Choroid plexus epithelial cell (primary cell): ENCODE measurements around the gene DLGAP1.

Source experiments
- DNase-seq: peaks from one replicate; pipeline ENCODE4 v3.0.0-alpha.2; 2010; ENCODE audit warnings: low read depth
- H3K4me3 ChIP-seq: 2 replicates; pipeline ENCODE4 v1.5.1; 2011; ENCODE audit warnings: low read depth, mild to moderate bottlenecking, control low read depth, low read length, moderate library complexity
- CTCF ChIP-seq: conservative IDR thresholded peaks from 2 replicates; pipeline ENCODE4 v1.5.1; 2011; ENCODE audit warnings: low read depth, mild to moderate bottlenecking, control low read depth, inconsistent platforms, low read length, moderate library complexity

Gene DLGAP1

DNA sequence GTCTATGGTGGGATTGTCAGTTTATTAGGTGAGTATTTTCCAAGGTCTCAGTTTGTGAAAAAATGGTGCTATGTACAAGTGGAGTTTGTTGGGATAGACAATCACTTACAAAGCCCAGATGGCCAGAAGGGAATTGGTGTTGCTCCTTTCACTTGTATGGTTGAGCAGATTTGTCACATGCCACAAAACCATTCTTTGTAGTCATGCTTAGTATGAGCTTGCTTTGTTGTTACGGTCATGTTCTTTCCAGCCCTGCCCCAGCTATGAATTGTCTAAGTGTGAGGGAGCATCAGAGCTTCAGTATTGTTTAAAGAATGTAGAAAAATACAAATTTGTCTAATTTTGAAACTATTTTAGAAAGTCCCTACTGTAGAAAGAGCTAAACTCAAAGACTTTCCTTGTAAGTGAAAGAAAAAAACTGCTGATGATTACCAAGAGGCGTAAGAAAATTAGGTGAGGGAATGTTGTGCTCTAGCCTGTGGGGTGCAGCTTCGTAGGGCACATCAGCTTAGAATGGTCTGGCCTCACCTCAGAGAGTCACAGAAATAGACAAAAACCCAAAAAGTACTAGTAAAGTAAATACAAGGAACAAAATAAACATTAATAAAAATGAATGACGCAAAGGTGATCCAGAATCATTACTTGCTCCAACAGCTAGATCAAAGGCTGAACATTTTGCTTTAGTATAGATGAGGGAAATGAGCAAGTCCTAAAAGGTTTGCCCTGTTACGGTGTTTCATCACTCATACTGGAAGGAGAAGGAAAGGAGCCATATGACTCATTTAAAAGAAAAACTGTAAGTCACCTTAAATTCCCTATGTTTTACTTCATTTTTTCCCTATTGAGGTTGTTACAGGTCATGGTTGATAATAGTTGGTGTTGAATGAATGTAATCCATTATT is 995.9 kb downstream of the DLGAP1 start:
- DNase-seq, result peak; percentile 75

DNA sequence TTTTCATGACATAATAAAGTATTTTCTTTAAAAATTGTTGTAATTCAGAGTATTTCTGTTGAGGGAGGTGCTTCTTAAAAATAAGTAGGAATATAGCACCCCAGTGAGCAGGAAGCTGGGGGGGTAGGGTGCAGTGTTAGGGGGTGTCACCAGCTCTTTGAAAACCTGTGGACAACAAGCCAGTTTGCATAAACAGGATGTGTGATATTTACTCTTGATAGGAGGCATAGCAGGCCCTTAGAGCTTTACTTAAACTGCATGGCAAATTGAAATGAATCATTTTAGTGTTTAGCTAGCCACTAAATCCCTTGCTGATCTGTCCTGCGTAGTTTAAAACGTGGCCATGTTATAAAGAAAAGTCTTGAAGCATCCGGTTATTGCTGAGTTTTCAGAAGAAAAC is 996.7 kb downstream of the DLGAP1 start:
- DNase-seq, result no peak
- no peak overlapping the region for H3K4me3 ChIP-seq
- no peak for TF ChIP-seq CTCF

More for the DNA sequence above, 995.9 kb downstream of the DLGAP1 start:
- H3K4me3 ChIP-seq, result no peak overlapping the region
- no peak for TF ChIP-seq CTCF

DNA sequence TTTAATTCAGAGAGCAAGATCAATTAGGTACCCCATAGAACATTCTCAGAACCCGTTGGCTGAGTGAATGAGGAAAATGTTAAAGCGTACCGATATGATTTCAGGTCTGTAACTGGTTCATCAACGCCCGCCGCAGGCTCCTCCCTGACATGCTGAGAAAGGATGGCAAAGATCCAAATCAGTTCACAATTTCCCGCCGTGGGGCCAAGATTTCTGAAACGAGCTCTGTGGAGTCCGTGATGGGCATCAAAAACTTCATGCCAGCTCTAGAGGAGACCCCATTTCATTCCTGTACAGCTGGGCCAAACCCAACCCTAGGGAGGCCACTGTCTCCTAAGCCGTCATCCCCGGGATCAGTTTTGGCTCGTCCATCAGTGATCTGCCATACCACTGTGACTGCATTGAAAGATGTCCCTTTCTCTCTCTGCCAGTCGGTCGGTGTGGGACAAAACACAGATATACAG is 997.8 kb downstream of the DLGAP1 start:
- DNase-seq, result no peak
- H3K4me3 ChIP-seq, result no peak overlapping the region
- no peak for TF ChIP-seq CTCF

GRCh38 chr18:3456686-3457069 is 998.4 kb downstream of the DLGAP1 start:
- TF ChIP-seq CTCF, result no peak
- no peak for DNase-seq
- H3K4me3 ChIP-seq, result no peak overlapping the region

- TF ChIP-seq CTCF, result no peak
- peak; percentile 27 for DNase-seq
- no peak overlapping the region for H3K4me3 ChIP-seq
These were observed 999.0 kb downstream of the DLGAP1 start for GRCh38 chr18:3455907-3456685.

DNA sequence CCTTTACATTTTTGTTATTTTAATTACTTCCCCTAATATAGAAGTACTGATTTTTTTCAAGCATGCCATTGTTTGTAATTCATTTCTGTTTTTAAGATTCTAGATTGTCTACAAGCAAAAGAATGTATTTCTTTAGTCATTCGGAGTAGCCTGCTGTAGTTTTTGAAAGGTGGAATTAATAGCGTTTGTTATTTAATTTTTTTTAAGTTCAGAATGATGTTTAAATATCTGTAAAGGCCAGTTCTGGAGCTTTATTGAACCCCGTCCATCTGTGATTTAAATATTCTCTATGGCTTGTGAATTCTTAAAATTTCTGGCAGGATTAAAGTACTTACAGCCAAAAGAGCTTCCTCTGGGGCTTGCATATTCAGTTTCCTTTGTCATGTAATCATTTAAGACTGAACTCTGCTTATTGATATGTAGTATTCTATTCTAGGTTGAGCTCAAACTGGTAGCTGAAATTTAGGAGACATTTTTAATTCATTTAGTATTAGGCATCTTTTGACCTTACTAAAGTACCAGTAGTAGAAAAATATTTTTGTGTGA is 999.9 kb downstream of the DLGAP1 start:
- DNase-seq, result no peak
- H3K4me3 ChIP-seq, result peak overlapping the region; percentile 94
- TF ChIP-seq CTCF, result no peak
